GM12878 (cell line): ENCODE data around the gene P3H3. TPM values are rescaled to one million over a fixed set of nuclear protein-coding genes. Genes with fewer than 3 reads are reported as not detected.

Source experiments
- ATAC-seq: fragments of 200-7000 bp; cut with Tn5 transposase; 3 replicates; pipeline ENCODE4 v1.9.1; 2020; ENCODE audit warnings: mild to moderate bottlenecking, moderate library complexity
- BruUV-seq: library from RNA; stranded (reverse); fragments of 400-500 nt; replicated peaks from 2 replicates; lab custom pipeline; 2021; lab: Mats Ljungman, UMichigan
- CTCF ChIA-PET: fragments of 300-600 bp; sonication (Branson Sonifier 250); formaldehyde crosslinking; extraction: SDS; loops from one replicate; lab custom pipeline; 2021; ENCODE audit warnings: inconsistent platforms; lab: Yijun Ruan, JAX
- POLR2A ChIA-PET: fragments of 350-600 bp; formaldehyde crosslinking; extraction: SDS; loops from one replicate; lab custom pipeline; 2021; ENCODE audit warnings: inconsistent platforms; lab: Charles Lee
- RAD21 ChIA-PET: fragments of 300-600 bp; sonication (Branson Sonifier 250); formaldehyde crosslinking; loops from one replicate; lab custom pipeline; 2023; ENCODE audit warnings: antibody characterized with exemption; ENCODE audit not compliant: unreplicated experiment; lab: Charles Lee
- SMC1A ChIA-PET: fragments of 300-600 bp; sonication (Branson Sonifier 250); formaldehyde crosslinking; loops from one replicate; lab custom pipeline; 2023; ENCODE audit not compliant: unreplicated experiment, uncharacterized antibody; lab: Charles Lee
- DNase-seq: peaks from one replicate; pipeline ENCODE4 v3.0.0-alpha.2; 2011; ENCODE audit warnings: low read depth, low spot score
- FAIRE-seq: peaks from 3 replicates; lab custom pipeline; 2011; peaks lifted over from hg19 to GRCh38; lab: Jason Lieb, UNC
- H2AFZ ChIP-seq: 2 replicates; pipeline ENCODE4 v1.6.0; 2011; ENCODE audit warnings: low read depth, low read length, control low read depth; ENCODE audit not compliant: control insufficient read depth
- H3K27ac ChIP-seq: 2 replicates; pipeline ENCODE4 v1.5.1; 2011; ENCODE audit warnings: control low read depth; ENCODE audit not compliant: control insufficient read depth, insufficient read depth
- H3K27me3 ChIP-seq, 2 experiments: replicated peaks in 1 of 2; 2 replicates each; pipeline versions ENCODE4 v1.6.0 to v1.6.1; 2011; ENCODE audit warnings: low read length in 1 of 2; ENCODE audit not compliant: control insufficient read depth in 2 of 2, insufficient read depth in 2 of 2
- H3K36me3 ChIP-seq, 2 experiments: 2 replicates each; pipeline ENCODE4 v1.5.1; 2011; ENCODE audit warnings: low read length in 1 of 2; ENCODE audit not compliant: control insufficient read depth in 2 of 2, insufficient read depth in 2 of 2
- H3K4me1 ChIP-seq: 2 replicates; pipeline ENCODE4 v1.6.1; 2011; ENCODE audit warnings: mild to moderate bottlenecking, low read length, moderate library complexity, mixed read lengths; ENCODE audit not compliant: control insufficient read depth, insufficient read depth
- H3K4me2 ChIP-seq: 2 replicates; pipeline ENCODE4 v1.6.0; 2011; ENCODE audit warnings: control low read depth; ENCODE audit not compliant: control insufficient read depth, insufficient read depth
- H3K4me3 ChIP-seq: fragments of 200-600 bp; sonication (generic); 2 replicates; pipeline ENCODE4 v1.5.1; 2016
- H3K79me2 ChIP-seq: 2 replicates; pipeline ENCODE4 v1.6.0; 2011; ENCODE audit warnings: low read length; ENCODE audit not compliant: control insufficient read depth, insufficient read depth
- H3K9ac ChIP-seq: 2 replicates; pipeline ENCODE4 v1.8.0; 2011; ENCODE audit warnings: low read length, control low read depth, mixed read lengths; ENCODE audit not compliant: control insufficient read depth, insufficient read depth
- H3K9me3 ChIP-seq: replicated peaks from 3 replicates; pipeline ENCODE4 v1.5.1; 2011; ENCODE audit warnings: mild to moderate bottlenecking, low read length; ENCODE audit not compliant: control insufficient read depth, insufficient read depth
- H4K20me1 ChIP-seq: 2 replicates; pipeline ENCODE4 v1.6.0; 2011; ENCODE audit not compliant: control insufficient read depth, insufficient read depth
- CBX5 ChIP-seq: sonication (generic); IDR thresholded peaks from 2 replicates; pipeline ENCODE4 v1.6.1; 2016; ENCODE audit warnings: low read depth, moderate library complexity, mild to moderate bottlenecking, inconsistent platforms
- FOXK2 ChIP-seq: fragments of 450-650 bp; IDR thresholded peaks from 2 replicates; pipeline ENCODE4 v1.6.1; 2017; ENCODE audit warnings: mild to moderate bottlenecking, moderate library complexity
- IKZF2 ChIP-seq, 2 experiments: fragments of 450-650 bp; IDR thresholded peaks; 2 replicates each; pipeline ENCODE4 v1.6.1; 2017; ENCODE audit warnings: mild to moderate bottlenecking in 2 of 2, moderate library complexity in 2 of 2
- IRF4 ChIP-seq: IDR thresholded peaks from 2 replicates; pipeline ENCODE4 v1.6.1; 2011; ENCODE audit warnings: low read depth, low read length
- JUND ChIP-seq: IDR thresholded peaks from 2 replicates; pipeline ENCODE4 v1.6.1; 2012; ENCODE audit warnings: low read depth, mild to moderate bottlenecking, low read length, improper control_type of control experiment, moderate library complexity
- KAT2A ChIP-seq: conservative IDR thresholded peaks from 2 replicates; pipeline ENCODE4 v1.6.1; 2011; ENCODE audit warnings: low read depth, low read length; ENCODE audit not compliant: control insufficient read depth
- NRF1 ChIP-seq: conservative IDR thresholded peaks from 2 replicates; pipeline ENCODE4 v1.6.1; 2011; ENCODE audit warnings: mild to moderate bottlenecking, low read depth, low read length, improper control_type of control experiment
- POLR2AphosphoS2 ChIP-seq: IDR thresholded peaks from 2 replicates; pipeline ENCODE4 v1.6.1; 2011; ENCODE audit warnings: low read depth, mild to moderate bottlenecking, low read length, improper control_type of control experiment, moderate library complexity
- POLR2AphosphoS5 ChIP-seq: IDR thresholded peaks from 2 replicates; pipeline ENCODE4 v1.6.1; 2011; ENCODE audit warnings: mild to moderate bottlenecking, low read length, inconsistent platforms
- SIN3A ChIP-seq: IDR thresholded peaks from 2 replicates; pipeline ENCODE4 v1.6.1; 2012; ENCODE audit warnings: low read depth, low read length, improper control_type of control experiment
- SPI1 ChIP-seq: IDR thresholded peaks from 2 replicates; pipeline ENCODE4 v1.6.1; 2011; ENCODE audit warnings: low read depth, mild to moderate bottlenecking, low read length, moderate library complexity, borderline replicate concordance; ENCODE audit not compliant: insufficient read depth
- SRF ChIP-seq, 2 experiments: IDR thresholded peaks; 2 replicates each; pipeline ENCODE4 v1.6.1; 2011; ENCODE audit warnings: low read depth in 2 of 2, low read length in 2 of 2, mild to moderate bottlenecking in 1 of 2, moderate library complexity in 1 of 2
- TCF7 ChIP-seq: IDR thresholded peaks from 2 replicates; pipeline ENCODE4 v1.6.1; 2014; ENCODE audit warnings: antibody characterized with exemption, borderline replicate concordance
- YBX1 ChIP-seq: fragments of 450-650 bp; IDR thresholded peaks from 2 replicates; pipeline ENCODE4 v1.6.1; 2016; ENCODE audit warnings: antibody characterized with exemption
- WGBS: methylation state at CpG from one replicate; pipeline ENCODE4 v1.1.6; 2016; ENCODE audit warnings: low lambda C conversion rate; ENCODE audit not compliant: insufficient replicate concordance, insufficient coverage; ENCODE audit errors: missing lambda C conversion rate; 5-methylcytosine and 5-hydroxymethylcytosine counted together
- in situ Hi-C: fragments of 300-500 bp; cut with MboI; formaldehyde crosslinking; loops from 9 replicates; pipeline ENCODE4 v1.14.3; 2018; ENCODE audit warnings: mixed read lengths
- intact Hi-C: fragments of 100-400 bp; cut with micrococcal nuclease; formaldehyde crosslinking; loops from one replicate; pipeline ENCODE4 v1.14.2; 2022; ENCODE audit not compliant: unreplicated experiment
- polyA plus RNA-seq, 11 experiments: library from polyadenylated mRNA; depleted of rRNA in 4 of 11; unstranded in 6 of 11; stranded (reverse) in 5 of 11; fragments of >200 nt; fragmentation: Nextera tagmentation in 4 of 11; fragmentation: Illumina TruSeq in 1 of 11; extraction: Ambion mirVana in 4 of 11; extraction: Trizol in 1 of 11; gene quantifications; 1 replicate in 1 of 11; 2 replicates in 10 of 11; pipeline versions ENCODE4 v1.2.1 to v1.2.3, GENCODE V29; 2011 to 2016; ENCODE audit warnings: inconsistent platforms in 2 of 11, missing spikeins in 2 of 11, low read depth in 1 of 11
- total RNA-seq, 4 experiments: library from RNA; depleted of rRNA in 3 of 4; stranded (reverse); fragments of >200 nt in 3 of 4; fragmentation: Illumina TruSeq in 1 of 4; extraction: Trizol in 1 of 4; gene quantifications; 2 replicates each; pipeline versions ENCODE4 v1.2.1 to v1.2.3, GENCODE V29; 2013 to 2021
- TF ChIP-seq, protein P1 (sequence below): IDR thresholded peaks from 2 replicates; pipeline ENCODE4 v1.6.1; 2012; ENCODE audit warnings: low read depth, low read length, improper control_type of control experiment
- TF ChIP-seq, protein P2 (sequence below): fragments of 450-650 bp; IDR thresholded peaks from 2 replicates; pipeline ENCODE4 v1.6.1; 2017; ENCODE audit warnings: mild to moderate bottlenecking, moderate library complexity
- TF ChIP-seq, protein P3 (sequence below): fragments of 450-650 bp; IDR thresholded peaks from 2 replicates; pipeline ENCODE4 v1.6.1; 2018; ENCODE audit warnings: mild to moderate bottlenecking, low read depth, moderate library complexity; ENCODE audit not compliant: partially characterized antibody

Gene P3H3
- total and polyA plus RNA-seq, 10 of the 15 experiments (the other 5 are each of a cell fraction or from before 2014, with no cell fraction given) = 0.03 to 0.21 (median 0.05) TPM; not detected in 7

DNA sequence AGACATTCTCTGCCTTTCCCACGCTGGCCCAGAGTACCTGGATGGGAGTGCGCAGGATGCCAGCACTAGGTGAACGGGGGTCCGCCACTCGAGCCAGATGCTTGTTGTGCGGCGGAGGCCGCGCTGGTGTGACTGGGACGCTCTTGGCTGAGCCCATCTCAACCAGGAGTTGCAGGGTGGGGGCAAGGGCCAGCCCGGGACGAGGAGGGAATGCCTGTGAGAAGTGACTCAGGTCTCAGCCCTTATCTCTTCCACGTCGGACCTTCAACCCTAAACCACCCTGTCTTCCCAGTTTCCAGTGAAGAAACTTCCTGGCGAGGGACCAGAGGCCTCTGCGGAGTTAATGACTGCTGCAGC lies 22.6 kb downstream of the P3H3 start:
- H2AFZ ChIP-seq = peak overlapping the region; percentile 18; the same call in 1 of the 2 replicates
- peak overlapping the region; percentile 60 for H3K4me3 ChIP-seq
- no peaks in the 10 kb centered on the region for H4K20me1 ChIP-seq
- peaks cover 28% of the 10 kb centered on the region for H3K4me1 ChIP-seq
- TSS peak; percentile 81 for BruUV-seq
- H3K27me3 ChIP-seq = no peaks in the 10 kb centered on the region
- CTCF ChIA-PET = interaction anchor here (0.9 to 9.9 kb wide), 8 partner anchors 17 to 313 kb away, joined by 3 to 173 read pairs (median 6); partner anchors contain the start of genes COPS7A, MLF2, PTPN6 and SPSB2
- in situ Hi-C loops = no loop called here
- RAD21 ChIA-PET = interaction anchor here (0.6 to 5.6 kb wide), 14 partner anchors 8 to 281 kb away, joined by 3 to 42 read pairs (median 5); partner anchors contain the start of genes C12orf57, COPS7A, MLF2 and PTMS
- SMC1A ChIA-PET = interaction anchor here (0.6 to 5.0 kb wide), 10 partner anchors 10 to 406 kb away, joined by 3 to 26 read pairs (median 6); partner anchors contain the start of genes CD27, COPS7A, GNB3 and MLF2
- 39% methylated on average over 16 of the region's 16 CpGs for WGBS
- H3K4me2 ChIP-seq = peak overlapping the region; percentile 96
- no peak for FAIRE-seq
- no peaks in the 10 kb centered on the region for H3K9me3 ChIP-seq
- POLR2A ChIA-PET = interaction anchor here (0.6 to 8.9 kb wide), 22 partner anchors 9 to 257 kb away, joined by 3 to 84 read pairs (median 6); partner anchors contain the start of genes C12orf57, C1RL, COPS7A and MLF2
- no peak for ATAC-seq
- peaks cover 2 to 15% of the 10 kb centered on the region in 2 experiments for H3K36me3 ChIP-seq
- no peak for DNase-seq
- intact Hi-C loops = loop anchor here (5.0 kb wide), 1 partner anchor 163 kb away; the partner anchor contains the start of gene ZNF384
- H3K79me2 ChIP-seq = peaks cover 41% of the 10 kb centered on the region
- no peak for TF ChIP-seq CBX5
- TF ChIP-seq POLR2AphosphoS5 = no peak
- TF ChIP-seq SRF (IDR thresholded peaks at IDR 0.05; ENCODE audit: low read depth in 2 of 2, low read length in 2 of 2) = no peak
- no peak for TF ChIP-seq YBX1
- no peak for TF ChIP-seq KAT2A
- no peak for TF ChIP-seq NRF1
- TF ChIP-seq SPI1 = no peak
- no peak for TF ChIP-seq IRF4
- TF ChIP-seq, protein P1, sequence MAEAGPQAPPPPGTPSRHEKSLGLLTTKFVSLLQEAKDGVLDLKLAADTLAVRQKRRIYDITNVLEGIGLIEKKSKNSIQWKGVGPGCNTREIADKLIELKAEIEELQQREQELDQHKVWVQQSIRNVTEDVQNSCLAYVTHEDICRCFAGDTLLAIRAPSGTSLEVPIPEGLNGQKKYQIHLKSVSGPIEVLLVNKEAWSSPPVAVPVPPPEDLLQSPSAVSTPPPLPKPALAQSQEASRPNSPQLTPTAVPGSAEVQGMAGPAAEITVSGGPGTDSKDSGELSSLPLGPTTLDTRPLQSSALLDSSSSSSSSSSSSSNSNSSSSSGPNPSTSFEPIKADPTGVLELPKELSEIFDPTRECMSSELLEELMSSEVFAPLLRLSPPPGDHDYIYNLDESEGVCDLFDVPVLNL = no peak
- TF ChIP-seq, protein P2, sequence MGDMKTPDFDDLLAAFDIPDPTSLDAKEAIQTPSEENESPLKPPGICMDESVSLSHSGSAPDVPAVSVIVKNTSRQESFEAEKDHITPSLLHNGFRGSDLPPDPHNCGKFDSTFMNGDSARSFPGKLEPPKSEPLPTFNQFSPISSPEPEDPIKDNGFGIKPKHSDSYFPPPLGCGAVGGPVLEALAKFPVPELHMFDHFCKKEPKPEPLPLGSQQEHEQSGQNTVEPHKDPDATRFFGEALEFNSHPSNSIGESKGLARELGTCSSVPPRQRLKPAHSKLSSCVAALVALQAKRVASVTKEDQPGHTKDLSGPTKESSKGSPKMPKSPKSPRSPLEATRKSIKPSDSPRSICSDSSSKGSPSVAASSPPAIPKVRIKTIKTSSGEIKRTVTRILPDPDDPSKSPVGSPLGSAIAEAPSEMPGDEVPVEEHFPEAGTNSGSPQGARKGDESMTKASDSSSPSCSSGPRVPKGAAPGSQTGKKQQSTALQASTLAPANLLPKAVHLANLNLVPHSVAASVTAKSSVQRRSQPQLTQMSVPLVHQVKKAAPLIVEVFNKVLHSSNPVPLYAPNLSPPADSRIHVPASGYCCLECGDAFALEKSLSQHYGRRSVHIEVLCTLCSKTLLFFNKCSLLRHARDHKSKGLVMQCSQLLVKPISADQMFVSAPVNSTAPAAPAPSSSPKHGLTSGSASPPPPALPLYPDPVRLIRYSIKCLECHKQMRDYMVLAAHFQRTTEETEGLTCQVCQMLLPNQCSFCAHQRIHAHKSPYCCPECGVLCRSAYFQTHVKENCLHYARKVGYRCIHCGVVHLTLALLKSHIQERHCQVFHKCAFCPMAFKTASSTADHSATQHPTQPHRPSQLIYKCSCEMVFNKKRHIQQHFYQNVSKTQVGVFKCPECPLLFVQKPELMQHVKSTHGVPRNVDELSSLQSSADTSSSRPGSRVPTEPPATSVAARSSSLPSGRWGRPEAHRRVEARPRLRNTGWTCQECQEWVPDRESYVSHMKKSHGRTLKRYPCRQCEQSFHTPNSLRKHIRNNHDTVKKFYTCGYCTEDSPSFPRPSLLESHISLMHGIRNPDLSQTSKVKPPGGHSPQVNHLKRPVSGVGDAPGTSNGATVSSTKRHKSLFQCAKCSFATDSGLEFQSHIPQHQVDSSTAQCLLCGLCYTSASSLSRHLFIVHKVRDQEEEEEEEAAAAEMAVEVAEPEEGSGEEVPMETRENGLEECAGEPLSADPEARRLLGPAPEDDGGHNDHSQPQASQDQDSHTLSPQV = no peak
- TF ChIP-seq TCF7 = no peak
- no peak for TF ChIP-seq SIN3A
- no peak for TF ChIP-seq IKZF2 (IDR thresholded peaks at IDR 0.05)
- no peak for TF ChIP-seq JUND
- TF ChIP-seq, protein P3, sequence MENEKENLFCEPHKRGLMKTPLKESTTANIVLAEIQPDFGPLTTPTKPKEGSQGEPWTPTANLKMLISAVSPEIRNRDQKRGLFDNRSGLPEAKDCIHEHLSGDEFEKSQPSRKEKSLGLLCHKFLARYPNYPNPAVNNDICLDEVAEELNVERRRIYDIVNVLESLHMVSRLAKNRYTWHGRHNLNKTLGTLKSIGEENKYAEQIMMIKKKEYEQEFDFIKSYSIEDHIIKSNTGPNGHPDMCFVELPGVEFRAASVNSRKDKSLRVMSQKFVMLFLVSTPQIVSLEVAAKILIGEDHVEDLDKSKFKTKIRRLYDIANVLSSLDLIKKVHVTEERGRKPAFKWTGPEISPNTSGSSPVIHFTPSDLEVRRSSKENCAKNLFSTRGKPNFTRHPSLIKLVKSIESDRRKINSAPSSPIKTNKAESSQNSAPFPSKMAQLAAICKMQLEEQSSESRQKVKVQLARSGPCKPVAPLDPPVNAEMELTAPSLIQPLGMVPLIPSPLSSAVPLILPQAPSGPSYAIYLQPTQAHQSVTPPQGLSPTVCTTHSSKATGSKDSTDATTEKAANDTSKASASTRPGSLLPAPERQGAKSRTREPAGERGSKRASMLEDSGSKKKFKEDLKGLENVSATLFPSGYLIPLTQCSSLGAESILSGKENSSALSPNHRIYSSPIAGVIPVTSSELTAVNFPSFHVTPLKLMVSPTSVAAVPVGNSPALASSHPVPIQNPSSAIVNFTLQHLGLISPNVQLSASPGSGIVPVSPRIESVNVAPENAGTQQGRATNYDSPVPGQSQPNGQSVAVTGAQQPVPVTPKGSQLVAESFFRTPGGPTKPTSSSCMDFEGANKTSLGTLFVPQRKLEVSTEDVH = no peak
- no peak for TF ChIP-seq POLR2AphosphoS2
- no peak for TF ChIP-seq FOXK2
- H3K27ac ChIP-seq = peak overlapping the region; percentile 72
- peak overlapping the region; percentile 71 for H3K9ac ChIP-seq
